SK-N-SH (cell line): ENCODE data around the gene CUEDC1. TPM values are rescaled to one million over a fixed set of nuclear protein-coding genes. Genes with fewer than 3 reads are reported as not detected.

ENCODE experiments used
- CTCF ChIA-PET: fragments of 300-600, 350-600 bp; formaldehyde crosslinking; extraction: SDS; loops from one replicate; lab custom pipeline; 2021; lab: Yijun Ruan, JAX
- POLR2A ChIA-PET: fragments of 350-600 bp; sonication (Branson Sonifier 250); formaldehyde crosslinking; extraction: SDS; loops from one replicate; lab custom pipeline; 2020; ENCODE audit warnings: antibody characterized with exemption, inconsistent platforms; lab: Yijun Ruan, JAX
- DNase-seq: peaks from one replicate; pipeline ENCODE4 v3.0.0; 2012
- H2AFZ ChIP-seq: fragments of 200-600 bp; sonication (generic); 2 replicates; pipeline ENCODE4 v1.8.1; 2016; ENCODE audit warnings: antibody characterized with exemption, mild to moderate bottlenecking, low read depth
- H3F3A ChIP-seq: fragments of 200-600 bp; sonication (generic); replicated peaks from 2 replicates; pipeline ENCODE3; 2016; ENCODE audit warnings: antibody characterized with exemption, mild to moderate bottlenecking; ENCODE audit not compliant: insufficient read depth
- H3K27ac ChIP-seq, 2 experiments: fragments of 200-500 bp in 1 of 2; fragments of 200-600 bp in 1 of 2; sonication (Bioruptor generic) in 1 of 2; sonication (generic), shearing (Covaris generic) in 1 of 2; 2 replicates each; pipeline versions ENCODE4 v1.5.1 to v1.6.1; 2014 to 2016; ENCODE audit warnings: low read depth in 2 of 2, inconsistent platforms in 1 of 2, low read length in 1 of 2, mild to moderate bottlenecking in 1 of 2, mixed read lengths in 1 of 2
- H3K27me3 ChIP-seq: fragments of 200-600 bp; sonication (generic), shearing (Covaris generic); 2 replicates; pipeline ENCODE4 v1.6.1; 2016; ENCODE audit warnings: mixed run types; ENCODE audit not compliant: insufficient read depth
- H3K36me3 ChIP-seq, 2 experiments: fragments of 200-500 bp in 1 of 2; fragments of 200-600 bp in 1 of 2; sonication (Bioruptor generic) in 1 of 2; sonication (generic) in 1 of 2; replicated peaks in 1 of 2; 2 replicates each; pipeline versions ENCODE3 to v1.5.1; 2014 to 2016; ENCODE audit warnings: low read length in 1 of 2, mild to moderate bottlenecking in 1 of 2; ENCODE audit not compliant: insufficient read depth in 2 of 2, control insufficient read depth in 1 of 2
- H3K4me1 ChIP-seq, 2 experiments: fragments of 200-500 bp in 1 of 2; fragments of 200-600 bp in 1 of 2; sonication (Bioruptor generic) in 1 of 2; sonication (generic), shearing (Covaris generic) in 1 of 2; 2 replicates each; pipeline versions ENCODE4 v1.5.1 to v1.6.1; 2014 to 2016; ENCODE audit warnings: low read depth in 1 of 2, low read length in 1 of 2, mixed run types in 1 of 2; ENCODE audit not compliant: insufficient read depth in 2 of 2, control insufficient read depth in 1 of 2
- H3K4me2 ChIP-seq: fragments of 200-600 bp; sonication (generic), shearing (Covaris generic); 2 replicates; pipeline ENCODE4 v1.6.1; 2017; ENCODE audit warnings: mixed run types
- H3K4me3 ChIP-seq, 2 experiments: fragments of 200-500 bp in 1 of 2; fragments of 200-600 bp in 1 of 2; sonication (Bioruptor generic) in 1 of 2; sonication (generic), shearing (Covaris generic) in 1 of 2; 2 replicates each; pipeline versions ENCODE4 v1.5.1 to v1.8.1; 2014 to 2016; ENCODE audit warnings: low read depth in 2 of 2, inconsistent platforms in 1 of 2, low read length in 1 of 2, mild to moderate bottlenecking in 1 of 2, mixed read lengths in 1 of 2, moderate library complexity in 1 of 2
- H3K79me2 ChIP-seq: fragments of 200-600 bp; sonication (generic); 2 replicates; pipeline ENCODE4 v1.8.1; 2017; ENCODE audit warnings: mild to moderate bottlenecking; ENCODE audit not compliant: insufficient read depth
- H3K9ac ChIP-seq: fragments of 200-600 bp; sonication (generic); 2 replicates; pipeline ENCODE4 v1.6.1; 2017; ENCODE audit warnings: mixed run types
- H3K9me2 ChIP-seq: fragments of 200-600 bp; sonication (generic); 2 replicates; pipeline ENCODE4 v1.6.1; 2017; ENCODE audit warnings: mixed run types
- H3K9me3 ChIP-seq: fragments of 200-600 bp; sonication (generic); 2 replicates; pipeline ENCODE4 v1.6.1; 2017; ENCODE audit warnings: mixed run types, mild to moderate bottlenecking, moderate library complexity
- H4K20me1 ChIP-seq: fragments of 200-600 bp; sonication (generic); 2 replicates; pipeline ENCODE4 v1.6.1; 2017; ENCODE audit warnings: mild to moderate bottlenecking, mixed run types; ENCODE audit not compliant: insufficient read depth
- CHD2 ChIP-seq: fragments of 150-350 bp; IDR thresholded peaks from 2 replicates; pipeline ENCODE4 v1.6.1; 2018; ENCODE audit warnings: low read length; ENCODE audit not compliant: partially characterized antibody
- ELF1 ChIP-seq: IDR thresholded peaks from 2 replicates; pipeline ENCODE4 v1.4.0; 2012
- EP300 ChIP-seq, 2 experiments: IDR thresholded peaks; 2 replicates each; pipeline versions ENCODE4 v1.4.0 to v1.6.1; 2012; ENCODE audit warnings: borderline replicate concordance in 1 of 2, low read depth in 1 of 2, low read length in 1 of 2
- EZH2phosphoT487 ChIP-seq: fragments of 200-600 bp; sonication (generic); IDR thresholded peaks from 2 replicates; pipeline ENCODE4 v1.6.1; 2017; ENCODE audit warnings: low read depth, mixed run types, mild to moderate bottlenecking, antibody characterized with exemption, moderate library complexity, borderline replicate concordance
- FOXJ3 ChIP-seq: sonication (generic); formaldehyde crosslinking; IDR thresholded peaks from 2 replicates; pipeline ENCODE4 v1.5.1; 2020; ENCODE audit warnings: mild to moderate bottlenecking, missing genetic modification reagents
- GATA2 ChIP-seq: sonication (generic); formaldehyde crosslinking; IDR thresholded peaks from 2 replicates; pipeline ENCODE4 v1.5.0; 2020; ENCODE audit warnings: mild to moderate bottlenecking, missing genetic modification reagents
- IRF3 ChIP-seq: fragments of 150-350 bp; IDR thresholded peaks from 2 replicates; pipeline ENCODE4 v1.6.1; 2016; ENCODE audit warnings: mild to moderate bottlenecking, low read depth, low read length
- JUND ChIP-seq: IDR thresholded peaks from 2 replicates; pipeline ENCODE4 v1.4.0; 2012
- MAX ChIP-seq: IDR thresholded peaks from 2 replicates; pipeline ENCODE4 v1.4.0; 2012; ENCODE audit warnings: low read depth
- MEF2A ChIP-seq: IDR thresholded peaks from 2 replicates; pipeline ENCODE4 v1.4.0; 2012; ENCODE audit warnings: low read depth, borderline replicate concordance
- NFIC ChIP-seq: IDR thresholded peaks from 2 replicates; pipeline ENCODE4 v1.4.0; 2012; ENCODE audit warnings: borderline replicate concordance
- RAD21 ChIP-seq: IDR thresholded peaks from 2 replicates; pipeline ENCODE4 v1.6.1; 2012; ENCODE audit warnings: mild to moderate bottlenecking, low read length
- SIN3A ChIP-seq: IDR thresholded peaks from 2 replicates; pipeline ENCODE4 v1.6.1; 2012; ENCODE audit warnings: low read depth, mild to moderate bottlenecking, low read length, moderate library complexity, borderline replicate concordance
- TCF12 ChIP-seq: IDR thresholded peaks from 2 replicates; pipeline ENCODE4 v1.4.0; 2012
- USF2 ChIP-seq: fragments of 150-350 bp; IDR thresholded peaks from 2 replicates; pipeline ENCODE4 v1.6.1; 2017; ENCODE audit warnings: antibody characterized with exemption, low read length, low read depth, borderline replicate concordance
- YY1 ChIP-seq: IDR thresholded peaks from 2 replicates; pipeline ENCODE4 v1.4.0; 2012; ENCODE audit warnings: low read depth, mild to moderate bottlenecking
- WGBS: methylation state at CpG from one replicate; pipeline ENCODE4 v1.1.6; 2017; ENCODE audit warnings: low lambda C conversion rate; 5-methylcytosine and 5-hydroxymethylcytosine counted together
- polyA plus RNA-seq, 3 experiments: library from polyadenylated mRNA; depleted of rRNA; stranded (reverse); fragments of >200 nt; gene quantifications; 2 replicates each; pipeline ENCODE4 v1.2.3, GENCODE V29; 2012

Gene CUEDC1
- polyA plus RNA-seq, 1 of the 3 experiments (the other 2 are of a cell fraction), result 58.9 TPM

GRCh38 chr17:57926723-57927047 is 28.5 kb downstream of the CUEDC1 start:
- H3K4me2 ChIP-seq, result peak overlapping the region; percentile 63
- no peaks in the 10 kb centered on the region for H3K27me3 ChIP-seq
- WGBS, result 89% methylated on average over 7 of the region's 7 CpGs
- ChIA-PET CTCF (interaction anchor here (1.1 to 3.7 kb wide), 8 partner anchors 11 to 73 kb away, joined by 3 to 25 read pairs (median 7); partner anchors contain the start of gene CUEDC1), POLR2A (no interaction called here)
- DNase-seq, result no peak
- no peak overlapping the region for H2AFZ ChIP-seq
- H3K9ac ChIP-seq, result no peak overlapping the region; the same call in 1 of the 2 replicates
- H3K4me1 ChIP-seq, result peaks cover 22 to 24% of the 10 kb centered on the region in 2 experiments; a peak in 3 of 4 replicates
- H3K9me2 ChIP-seq, result no peaks in the 10 kb centered on the region
- peaks cover 11% of the 10 kb centered on the region; the same call in 1 of the 2 replicates for H4K20me1 ChIP-seq
- peaks cover 9% of the 10 kb centered on the region for H3F3A ChIP-seq
- H3K79me2 ChIP-seq, result peaks cover 98% of the 10 kb centered on the region
- H3K4me3 ChIP-seq, result no peak overlapping the region
- no peak for TF ChIP-seq FOXJ3 (CRISPR knock-in tag)
- TF ChIP-seq EZH2phosphoT487, result no peak
- no peak for TF ChIP-seq NFIC
- no peak for TF ChIP-seq MAX
- no peak for TF ChIP-seq TCF12
- TF ChIP-seq CHD2, result no peak
- no peak for TF ChIP-seq ELF1
- TF ChIP-seq RAD21, result no peak
- TF ChIP-seq MEF2A, result no peak
- no peak for TF ChIP-seq JUND
- TF ChIP-seq YY1, result no peak
- TF ChIP-seq USF2, result no peak
- no peak for TF ChIP-seq IRF3
- H3K27ac ChIP-seq, result peak overlapping the region in 1 of 2 experiments; percentile 47; a peak in 1 of 4 replicates
- no peaks in the 10 kb centered on the region for H3K36me3 ChIP-seq
- no peaks in the 10 kb centered on the region for H3K9me3 ChIP-seq

GRCh38 chr17:57925361-57925990 is 29.7 kb downstream of the CUEDC1 start:
- no peaks in the 10 kb centered on the region for H3K27me3 ChIP-seq
- ChIA-PET CTCF (interaction anchor here (0.7 to 3.7 kb wide), 10 partner anchors 10 to 92 kb away, joined by 3 to 25 read pairs (median 6); no protein-coding TSS in a partner anchor), POLR2A (interaction anchor here (1.0 to 1.2 kb wide), 2 partner anchors 21 to 82 kb away, joined by 3 to 4 read pairs; partner anchors contain the start of gene SRSF1)
- H3K4me2 ChIP-seq, result no peak overlapping the region
- peaks cover 9% of the 10 kb centered on the region for H3F3A ChIP-seq
- peaks cover 16% of the 10 kb centered on the region for H4K20me1 ChIP-seq
- no peaks in the 10 kb centered on the region for H3K9me3 ChIP-seq
- no peaks in the 10 kb centered on the region for H3K36me3 ChIP-seq
- H3K4me1 ChIP-seq, result peaks cover 14 to 22% of the 10 kb centered on the region in 2 experiments; a peak in 2 of 4 replicates
- DNase-seq, result peak; percentile 64
- TF ChIP-seq EP300 (IDR thresholded peaks at IDR 0.05; ENCODE audit: borderline replicate concordance in 1 of 2, low read depth in 1 of 2, low read length in 1 of 2), result peak in 1 of 2 experiments; percentile 37; a peak in 1 of 4 replicates
- TF ChIP-seq SIN3A, result no peak
- 0 out of 2 replicates have a peak, but pooled peaks have one; percentile 61 for TF ChIP-seq GATA2
- peak; percentile 26 for TF ChIP-seq CHD2
- WGBS, result 76% methylated on average over 6 of the region's 9 CpGs
- H3K9me2 ChIP-seq, result no peaks in the 10 kb centered on the region
- H3K4me3 ChIP-seq, result no peak overlapping the region
- peak overlapping the region in 1 of 2 experiments; percentile 17; a peak in 1 of 4 replicates for H3K27ac ChIP-seq
- H2AFZ ChIP-seq, result no peak overlapping the region
- H3K9ac ChIP-seq, result no peak overlapping the region
- H3K79me2 ChIP-seq, result peaks cover 92% of the 10 kb centered on the region
